Lower leg skin (tissue), 3 donors: Measurements from ENCODE around the gene CACNA1A.

Experiments used
- CTCF ChIP-seq, 3 donors: fragments of 450-650 bp; IDR thresholded peaks; one replicate each; pipeline ENCODE4 v1.5.1; 2016; ENCODE audit warnings: antibody characterized with exemption in 3 of 3, mild to moderate bottlenecking in 3 of 3, moderate library complexity in 2 of 3
- POLR2A ChIP-seq, 2 donors: fragments of 450-650 bp; IDR thresholded peaks; one replicate each; pipeline ENCODE4 v1.6.1; 2016 to 2017; ENCODE audit warnings: antibody characterized with exemption in 2 of 2, mild to moderate bottlenecking in 1 of 2, moderate library complexity in 1 of 2

GRCh38 chr19:13229246-13229645, 277.0 kb downstream of the CACNA1A start:
- TF ChIP-seq POLR2A (IDR thresholded peaks at IDR 0.05), result no peak
- TF ChIP-seq CTCF (IDR thresholded peaks at IDR 0.05), result no peak
